BLaER1 treated with 17β-estradiol and CSF1 and Interleukin-3, amounts not matched to agents 10 nM and 100 nM (cell line): ENCODE results near the gene FRAT1.
"Not testable (repeated sequence)": the region's sequence is repeated elsewhere in the genome, so short reads cannot be mapped to it uniquely, and the experiment has no call there.

Source experiments
- H3K27ac ChIP-seq, 11 experiments: shearing (Covaris generic); formaldehyde crosslinking; 2 replicates each; pipeline ENCODE4 v1.8.1; 2022
- H3K27me3 ChIP-seq, 11 experiments: shearing (Covaris generic); formaldehyde crosslinking; 2 replicates each; pipeline ENCODE4 v1.8.1; 2022
- H3K36me3 ChIP-seq, 11 experiments: shearing (Covaris generic); formaldehyde crosslinking; 2 replicates each; pipeline ENCODE4 v1.8.1; 2022
- H3K4me1 ChIP-seq, 10 experiments: shearing (Covaris generic); formaldehyde crosslinking; 2 replicates each; pipeline ENCODE4 v1.8.1; 2022
- H3K4me2 ChIP-seq, 11 experiments: shearing (Covaris generic); formaldehyde crosslinking; 2 replicates each; pipeline ENCODE4 v1.8.1; 2022
- H3K4me3 ChIP-seq, 10 experiments: shearing (Covaris generic); formaldehyde crosslinking; 2 replicates each; pipeline ENCODE4 v1.8.1; 2022
- H3K9ac ChIP-seq, 11 experiments: shearing (Covaris generic); formaldehyde crosslinking; 2 replicates each; pipeline ENCODE4 v1.8.1; 2022
- H3K9me3 ChIP-seq, 11 experiments: shearing (Covaris generic); formaldehyde crosslinking; replicated peaks in 1 of 11; 2 replicates each; pipeline ENCODE4 v1.8.1; 2022
- H4K20me1 ChIP-seq, 11 experiments: shearing (Covaris generic); formaldehyde crosslinking; 2 replicates each; pipeline ENCODE4 v1.8.1; 2022
- Cebpa-rat ChIP-seq, 11 experiments: shearing (Covaris generic); IDR thresholded peaks; 2 replicates each; pipeline ENCODE4 v1.8.1; 2022

The FRAT1 gene

DNA sequence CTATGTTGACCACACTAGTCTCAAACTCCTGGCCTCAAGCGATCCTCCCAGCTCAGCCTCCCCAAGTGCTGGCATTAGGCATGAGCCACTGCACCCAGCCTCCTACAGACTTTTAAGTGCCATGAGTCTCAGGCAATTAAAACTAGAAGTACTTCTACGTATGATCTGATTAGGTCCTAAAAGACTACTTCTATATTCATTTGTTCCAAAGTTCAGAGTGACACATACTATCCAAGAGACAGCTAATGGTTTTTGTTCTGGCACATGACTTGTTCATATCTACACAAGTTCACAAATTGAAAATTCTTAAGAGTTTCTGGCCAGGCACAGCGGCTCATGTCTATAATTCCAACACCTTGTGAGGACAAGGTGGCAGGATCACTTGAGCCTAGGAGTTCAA lies 38.3 kb upstream of the FRAT1 start:
- H3K4me1 ChIP-seq, result peaks cover 70 to 83% (median 79%) of the 10 kb centered on the region in 10 experiments
- no peaks in the 10 kb centered on the region for H3K9me3 ChIP-seq
- no peaks in the 10 kb centered on the region; a peak in 1 of 22 replicates for H4K20me1 ChIP-seq
- H3K27me3 ChIP-seq, result no peaks in the 10 kb centered on the region
- peaks cover 0 to 19% (median 9%) of the 10 kb centered on the region in 11 experiments; a peak in 12 of 22 replicates for H3K36me3 ChIP-seq
- peak overlapping the region; percentile 74 to 98 (median 94) for H3K27ac ChIP-seq
- no peak overlapping the region for H3K4me3 ChIP-seq
- peak overlapping the region; percentile 72 to 96 (median 86) for H3K4me2 ChIP-seq
- H3K9ac ChIP-seq, result peak overlapping the region in 10 of 11 experiments; percentile 30 to 88 (median 78); a peak in 13 of 22 replicates
- TF ChIP-seq Cebpa-rat (IDR thresholded peaks at IDR 0.05), result no peak

GRCh38 chr10:97290076-97290475 lies 29.0 kb upstream of the FRAT1 start:
- Histone ChIP-seq H3K27ac (peak overlapping the region in 7 of 11 experiments; percentile 85 to 97 (median 94); a peak in 7 of 22 replicates), H3K9me3 (peaks cover 0 to 13% (median 0%) of the 10 kb centered on the region in 11 experiments; a peak in 7 of 22 replicates), H3K4me3 (peak overlapping the region in 1 of 10 experiments; percentile 74; a peak in 1 of 20 replicates), H3K4me1 (peaks cover 19 to 58% (median 37%) of the 10 kb centered on the region in 10 experiments), H3K36me3 (peaks cover 11 to 48% (median 36%) of the 10 kb centered on the region in 11 experiments), H3K4me2 (peak overlapping the region in 10 of 11 experiments; percentile 82 to 96 (median 88); a peak in 15 of 22 replicates)
- H3K27me3 ChIP-seq, H3K9ac ChIP-seq, H4K20me1 ChIP-seq: not testable (repeated sequence)

GRCh38 chr10:97290576-97291356 lies 28.3 kb upstream of the FRAT1 start:
- peak overlapping the region; percentile 70 to 94 (median 82) for H3K4me3 ChIP-seq

GRCh38 chr10:97291357-97292096 lies 27.5 kb upstream of the FRAT1 start:
- H3K4me1 ChIP-seq, result peaks cover 11 to 45% (median 26%) of the 10 kb centered on the region in 10 experiments

More at GRCh38 chr10:97290576-97291356, 28.3 kb upstream of the FRAT1 start:
- peak overlapping the region; percentile 82 to 96 (median 88) for H3K4me2 ChIP-seq
- peaks cover 0 to 13% (median 0%) of the 10 kb centered on the region in 11 experiments; a peak in 7 of 22 replicates for H3K9me3 ChIP-seq
- peak overlapping the region in 10 of 11 experiments; percentile 85 to 97 (median 94); a peak in 20 of 22 replicates for H3K27ac ChIP-seq
- peaks cover 12 to 53% (median 34%) of the 10 kb centered on the region in 10 experiments for H3K4me1 ChIP-seq
- not testable (repeated sequence) for H3K27me3 ChIP-seq, H4K20me1 ChIP-seq
- H3K9ac ChIP-seq, result peak overlapping the region; percentile 83 to 97 (median 94); a peak in 19 of 22 replicates
- peaks cover 11 to 43% (median 32%) of the 10 kb centered on the region in 11 experiments for H3K36me3 ChIP-seq

GRCh38 chr10:97292097-97292861 lies 26.8 kb upstream of the FRAT1 start, which contains the start of gene ARHGAP19:
ARHGAP19 (minus strand) TSS chr10:97292637; CDS start chr10:97292627, 10 bp downstream.
- Histone ChIP-seq H3K9me3 (peaks cover 0 to 13% (median 0%) of the 10 kb centered on the region in 11 experiments; a peak in 7 of 22 replicates), H3K4me2 (peak within 1 kb of the TSS; percentile 82 to 96 (median 88)), H3K27ac (peak within 1 kb of the TSS; percentile 76 to 97 (median 94)), H3K4me1 (peaks cover 11 to 38% (median 21%) of the 10 kb centered on the region in 10 experiments), H3K4me3 (peak within 1 kb of the TSS; percentile 70 to 94 (median 82)), H4K20me1 (no peaks in the 10 kb centered on the region), H3K9ac (peak within 1 kb of the TSS; percentile 83 to 97 (median 94)), H3K36me3 (peaks cover 5 to 30% (median 20%) of the 10 kb centered on the region in 11 experiments; a peak in 21 of 22 replicates), H3K27me3 (no peaks in the 10 kb centered on the region)
- TF ChIP-seq Cebpa-rat (IDR thresholded peaks at IDR 0.05), result no peak

More at GRCh38 chr10:97291357-97292096, 27.5 kb upstream of the FRAT1 start:
- TF ChIP-seq Cebpa-rat (IDR thresholded peaks at IDR 0.05), result no peak
- Histone ChIP-seq H3K4me2 (peak overlapping the region; percentile 82 to 96 (median 88)), H4K20me1 (no peaks in the 10 kb centered on the region), H3K9me3 (peaks cover 0 to 13% (median 0%) of the 10 kb centered on the region in 11 experiments; a peak in 7 of 22 replicates), H3K9ac (peak overlapping the region; percentile 83 to 97 (median 94)), H3K27ac (peak overlapping the region; percentile 76 to 97 (median 94)), H3K4me3 (peak overlapping the region; percentile 70 to 94 (median 82)), H3K36me3 (peaks cover 11 to 37% (median 28%) of the 10 kb centered on the region in 11 experiments), H3K27me3 (no peaks in the 10 kb centered on the region)

DNA sequence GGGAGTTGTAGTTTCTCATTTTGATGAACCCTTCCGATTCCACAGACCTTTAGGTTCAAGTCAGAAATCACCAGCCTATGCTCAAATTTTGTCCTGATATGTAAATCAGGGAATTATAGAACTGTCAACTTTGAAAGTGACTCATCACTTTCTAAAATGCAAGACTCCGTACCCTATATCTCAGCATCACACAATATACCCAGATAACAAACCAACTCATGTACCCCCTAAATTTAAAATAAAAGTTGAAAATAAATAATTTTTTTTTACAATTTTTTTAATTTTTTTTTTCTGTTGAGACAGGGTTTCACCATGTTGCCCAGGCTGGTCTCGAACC lies 26.2 kb upstream of the FRAT1 start:
- Histone ChIP-seq H3K27me3 (no peaks in the 10 kb centered on the region), H3K36me3 (peaks cover 0 to 24% (median 15%) of the 10 kb centered on the region in 11 experiments; a peak in 20 of 22 replicates), H4K20me1 (no peaks in the 10 kb centered on the region), H3K27ac (peak overlapping the region in 3 of 11 experiments; percentile 11 to 94 (median 15); a peak in 3 of 22 replicates), H3K4me2 (peak overlapping the region in 6 of 11 experiments; percentile 12 to 51 (median 32); a peak in 9 of 22 replicates), H3K9ac (peak overlapping the region in 2 of 11 experiments; percentile 94 to 95; a peak in 2 of 22 replicates), H3K4me1 (peaks cover 11 to 38% (median 21%) of the 10 kb centered on the region in 10 experiments), H3K9me3 (peaks cover 0 to 13% (median 0%) of the 10 kb centered on the region in 11 experiments; a peak in 7 of 22 replicates), H3K4me3 (peak overlapping the region in 1 of 10 experiments; percentile 81; a peak in 2 of 20 replicates)
- no peak for TF ChIP-seq Cebpa-rat (IDR thresholded peaks at IDR 0.05)

GRCh38 chr10:97297556-97298222 lies 21.4 kb upstream of the FRAT1 start:
- no peaks in the 10 kb centered on the region for H3K9me3 ChIP-seq
- TF ChIP-seq Cebpa-rat (IDR thresholded peaks at IDR 0.05), result peak in 3 of 11 experiments; percentile 19 to 67 (median 25); a peak in 5 of 22 replicates
- H3K4me3 ChIP-seq, result no peak overlapping the region
- H3K4me1 ChIP-seq, result peaks cover 0 to 12% (median 6%) of the 10 kb centered on the region in 10 experiments; a peak in 8 of 20 replicates
- no peaks in the 10 kb centered on the region for H3K36me3 ChIP-seq
- no peaks in the 10 kb centered on the region for H3K27me3 ChIP-seq
- H3K4me2 ChIP-seq, result no peak overlapping the region
- H3K9ac ChIP-seq, result no peak overlapping the region
- H4K20me1 ChIP-seq, result no peaks in the 10 kb centered on the region
- no peak overlapping the region for H3K27ac ChIP-seq
